Stimulated activated CD8-positive, alpha-beta memory T cell treated with anti-CD3 and anti-CD28 coated beads, Interleukin-15, amount 100 ng/mL, for 48 hours (primary cell): ENCODE measurements around the gene UBXN6.

ENCODE experiments used
- DNase-seq, 2 donors: peaks; one replicate each; pipeline ENCODE4 v3.0.0-alpha.2; 2020; ENCODE audit warnings: low read depth in 2 of 2

UBXN6 gene

DNA sequence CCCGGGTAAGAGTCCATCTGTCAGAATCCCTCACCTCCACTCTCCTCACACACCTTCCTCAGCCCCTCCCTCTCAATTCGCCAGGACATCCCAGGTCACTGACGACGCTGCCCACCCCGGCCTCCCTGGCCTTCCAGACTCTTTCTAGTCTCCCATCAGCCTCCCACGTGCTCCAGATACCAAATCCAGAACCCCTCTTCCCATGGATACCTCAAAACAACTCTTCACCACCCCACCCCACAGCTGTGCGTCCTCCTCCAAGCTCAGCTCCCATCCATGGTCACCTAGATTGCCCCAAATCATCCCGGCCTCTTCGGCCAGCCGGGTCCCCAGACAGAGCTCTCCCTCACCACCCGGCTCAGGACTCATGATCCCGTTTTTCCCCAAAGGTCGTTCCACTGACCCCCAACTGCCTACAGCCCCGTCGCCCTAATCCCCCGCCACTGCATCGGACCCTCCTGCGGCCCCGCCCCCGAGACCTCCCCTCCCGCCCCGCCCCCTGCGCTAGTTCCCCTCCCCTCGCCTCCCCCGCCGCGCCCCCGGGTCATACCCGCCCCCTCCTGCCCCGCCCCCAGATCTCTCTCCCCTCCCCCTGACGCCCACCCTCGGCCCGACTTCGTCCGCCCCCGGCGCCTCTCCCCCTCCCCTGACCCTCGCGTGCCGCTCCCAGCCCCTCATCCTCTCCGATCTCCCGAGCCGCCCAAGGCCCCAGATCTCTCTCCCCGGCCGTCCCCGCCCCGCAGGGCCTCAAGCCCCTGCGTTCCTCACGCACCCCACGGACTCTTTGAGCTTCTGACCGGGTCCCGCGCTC is 546 bp downstream of the UBXN6 start:
- peak in 1 of 2 donors; percentile 9 for DNase-seq

- no peak for DNase-seq
Observed at GRCh38 chr19:4456476-4456842, 1.1 kb downstream of the UBXN6 start.

GRCh38 chr19:4455719-4456475 is 1.7 kb downstream of the UBXN6 start:
- no peak for DNase-seq

- no peak for DNase-seq
Observed at GRCh38 chr19:4454747-4455718, 2.6 kb downstream of the UBXN6 start.

DNA sequence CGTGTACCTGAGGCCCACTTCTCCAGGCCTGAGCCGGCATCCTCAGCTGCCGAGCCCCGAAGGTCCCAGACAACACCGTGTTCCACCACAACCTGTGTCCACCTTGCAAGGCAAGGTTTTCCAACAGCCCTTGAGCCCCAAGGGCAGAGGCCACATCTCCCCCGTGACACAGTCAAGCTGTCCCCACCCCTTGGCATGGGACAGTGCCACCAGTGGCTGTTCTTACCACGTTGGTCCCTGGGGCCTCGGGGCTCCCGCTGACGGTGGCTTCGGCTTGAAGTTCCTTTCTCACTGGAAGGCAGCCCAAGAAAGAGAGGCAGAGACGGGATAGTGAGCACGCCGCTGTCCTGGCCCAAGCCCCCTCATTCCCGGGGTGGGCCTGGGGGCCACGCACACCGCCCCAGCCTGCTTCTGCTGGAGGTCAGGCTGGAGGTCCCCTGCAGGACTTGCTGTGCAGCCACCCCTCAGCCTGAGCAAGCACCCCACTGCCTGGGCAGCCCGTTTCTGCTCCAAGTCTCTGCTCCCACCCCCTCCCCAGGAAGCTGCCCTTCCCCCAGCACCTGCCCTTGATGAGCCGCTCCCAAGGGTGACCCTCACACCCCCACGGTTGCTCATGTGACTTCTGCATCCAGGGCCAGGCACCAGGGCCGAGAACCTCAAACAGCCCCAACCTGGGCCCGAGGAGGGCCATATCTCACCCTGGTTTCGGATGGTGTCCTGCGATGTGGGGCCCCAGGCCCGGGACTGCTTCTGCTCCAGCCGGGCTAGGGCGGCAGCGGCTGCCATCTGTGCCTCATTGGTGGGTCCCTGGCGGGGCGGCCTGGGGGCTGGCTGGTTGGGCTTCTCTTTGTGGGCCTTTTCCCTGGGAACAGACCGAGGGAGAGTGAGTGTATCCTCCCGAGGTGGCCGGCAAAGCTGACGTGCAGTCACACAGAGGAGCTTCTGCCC is 4.1 kb downstream of the UBXN6 start:
- no peak for DNase-seq

GRCh38 chr19:4452230-4452990 is 5.2 kb downstream of the UBXN6 start:
- no peak for DNase-seq

GRCh38 chr19:4449639-4450028 is 8.0 kb downstream of the UBXN6 start:
- DNase-seq: no peak

DNA sequence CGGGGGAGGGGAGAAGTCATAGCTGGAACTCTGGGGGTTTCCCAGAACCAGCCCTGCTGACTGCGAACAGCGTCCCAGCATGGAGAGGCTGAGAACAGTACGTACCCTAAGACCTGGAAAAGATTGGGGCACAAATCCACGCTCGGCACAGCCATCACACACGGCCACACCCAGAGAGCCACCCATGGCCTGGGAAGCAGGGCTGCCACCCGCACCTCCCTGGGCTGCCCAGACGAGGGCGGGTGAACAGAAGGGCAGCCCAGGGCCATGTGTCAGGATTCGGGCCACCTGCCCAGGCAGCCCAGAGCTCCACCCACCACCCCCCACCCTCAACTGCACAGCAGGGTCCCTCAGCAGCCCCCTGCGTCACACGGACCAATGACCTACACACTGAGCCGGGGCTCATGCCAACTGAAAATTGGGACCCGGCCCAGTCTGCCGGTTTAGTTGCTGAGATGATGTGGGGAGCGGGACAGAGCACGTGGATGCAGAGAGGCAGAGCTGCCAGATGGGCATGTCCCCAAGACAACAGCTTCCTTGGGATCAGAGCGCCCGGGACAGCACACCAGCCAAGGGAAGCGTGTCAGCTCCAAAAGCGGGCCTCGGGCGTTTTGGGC is 8.5 kb downstream of the UBXN6 start:
- DNase-seq: no peak

GRCh38 chr19:4448147-4448985 is 9.2 kb downstream of the UBXN6 start:
- no peak for DNase-seq

DNA sequence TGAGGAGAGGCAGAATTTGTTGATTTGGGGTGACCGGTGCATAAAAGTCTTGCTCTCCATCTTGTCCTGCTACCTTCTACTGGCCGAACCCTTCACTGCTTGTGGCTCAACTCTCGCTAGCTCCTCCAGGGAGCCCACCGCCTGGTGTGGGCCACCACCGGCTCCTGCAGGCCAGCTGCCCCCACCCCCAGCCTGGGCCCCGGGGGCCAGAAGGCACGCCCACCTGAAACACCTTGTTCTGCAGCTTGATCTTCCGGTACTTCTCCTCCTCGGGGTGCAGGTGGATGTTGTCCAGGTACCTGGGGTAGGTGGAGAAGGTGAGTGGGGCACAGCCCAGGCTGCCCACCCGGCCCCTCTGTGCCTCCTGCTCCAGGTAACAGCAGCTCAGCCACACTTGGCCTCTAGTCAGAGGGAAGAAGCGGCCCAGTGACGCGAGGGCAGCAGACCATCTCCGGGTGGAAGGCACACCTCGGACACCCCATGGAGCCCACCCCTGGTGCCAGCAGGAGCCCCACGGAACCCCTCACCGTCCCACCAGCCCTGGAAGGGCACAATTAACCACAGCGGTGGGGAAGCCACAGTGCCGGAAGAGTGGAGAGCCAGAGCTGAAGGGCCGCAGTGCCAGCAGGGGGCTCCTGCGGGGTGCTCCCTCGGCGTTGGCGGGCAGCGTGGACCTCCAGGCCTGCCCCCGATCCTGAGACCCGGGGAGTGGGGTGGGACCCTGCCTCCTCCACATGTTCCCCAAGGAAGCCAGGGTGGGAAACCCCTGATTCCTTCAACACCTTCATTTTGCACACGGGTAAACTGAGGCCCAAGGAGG is 10.1 kb downstream of the UBXN6 start:
- no peak for DNase-seq

GRCh38 chr19:4446704-4447200 is 10.8 kb downstream of the UBXN6 start:
- no peak for DNase-seq

DNA sequence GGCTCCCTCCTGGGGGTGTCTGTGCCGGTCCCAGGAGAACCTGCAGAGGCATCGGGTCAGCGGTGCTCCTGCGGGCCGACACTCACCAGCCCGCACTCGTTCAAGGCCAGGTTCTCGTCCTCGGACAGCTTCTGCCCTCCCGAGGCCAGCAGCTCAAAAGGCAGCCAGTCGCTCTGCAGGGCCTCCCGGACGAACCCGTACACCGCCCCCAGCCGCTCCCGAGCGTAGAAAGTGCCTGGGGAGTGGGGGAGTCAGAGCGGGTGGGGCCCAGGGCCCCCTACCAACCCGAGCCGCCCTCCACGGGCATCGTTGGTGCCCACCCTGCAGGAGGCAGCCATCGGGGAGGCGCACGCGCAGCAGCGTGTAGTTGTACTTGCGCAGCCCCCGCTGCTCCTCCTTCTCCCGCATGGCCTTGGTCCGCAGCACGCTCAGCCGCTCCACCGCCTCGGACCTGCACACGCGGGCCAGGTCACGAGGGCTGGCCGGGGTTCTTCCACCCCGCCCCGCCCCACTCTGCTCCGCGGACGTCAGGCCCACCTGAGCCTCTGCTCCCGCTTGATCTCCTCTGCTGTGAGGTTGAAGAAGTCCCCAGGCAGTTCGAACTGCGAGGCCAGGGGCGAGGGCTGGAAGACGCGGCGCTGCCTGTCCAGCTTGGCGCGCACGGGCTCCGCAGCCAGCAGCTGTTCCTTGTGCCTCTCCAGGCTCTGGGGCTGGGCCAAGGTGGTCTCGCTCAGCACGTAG is 11.5 kb downstream of the UBXN6 start:
- DNase-seq: no peak

DNA sequence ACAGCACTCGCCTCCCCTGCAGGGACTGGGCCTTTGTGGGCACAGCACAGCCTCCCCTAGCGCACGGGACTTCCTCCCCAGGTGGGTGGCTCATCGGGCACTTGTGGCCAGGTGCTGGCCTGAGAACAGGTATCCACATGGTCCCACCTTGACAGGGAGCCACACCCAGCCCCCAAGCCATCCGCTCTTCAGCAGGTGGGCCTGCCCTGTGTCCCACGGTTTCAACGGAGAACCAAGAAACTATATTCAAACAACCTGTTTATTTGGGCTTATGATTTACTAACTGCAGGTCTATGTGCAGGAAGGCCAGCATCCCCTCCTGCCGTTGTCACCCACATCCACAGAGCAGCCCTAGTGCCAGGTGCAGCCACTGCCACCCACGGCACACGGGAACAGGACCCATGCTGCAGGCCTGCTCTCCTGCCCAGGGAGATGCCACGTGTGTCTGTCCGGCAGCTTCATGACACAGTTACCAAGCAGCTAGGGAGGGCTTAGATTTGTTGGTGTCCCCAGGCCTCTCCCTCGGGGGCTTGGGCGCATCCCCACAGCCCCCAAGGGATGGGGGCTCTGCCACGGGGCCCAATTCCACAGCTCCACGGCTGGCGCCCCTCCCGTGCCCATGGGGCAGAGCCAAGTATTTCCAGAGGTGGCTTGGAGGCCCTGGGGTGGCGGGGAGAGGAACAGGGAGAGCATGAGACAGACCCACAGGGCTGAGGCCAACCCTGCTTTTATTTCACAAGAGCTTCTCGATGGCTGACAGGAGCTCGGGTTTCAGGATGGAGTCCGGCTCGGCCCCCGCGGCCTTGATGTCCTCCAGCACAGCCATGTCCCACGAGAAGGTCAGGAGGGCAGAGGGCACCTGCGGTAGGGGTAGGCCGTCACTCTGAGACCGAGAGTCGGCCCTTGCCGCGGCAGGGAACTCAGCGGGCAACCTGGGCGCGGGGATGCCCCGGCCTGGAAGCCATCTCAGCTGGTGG is 12.5 kb downstream of the UBXN6 start:
- DNase-seq: no peak

DNA sequence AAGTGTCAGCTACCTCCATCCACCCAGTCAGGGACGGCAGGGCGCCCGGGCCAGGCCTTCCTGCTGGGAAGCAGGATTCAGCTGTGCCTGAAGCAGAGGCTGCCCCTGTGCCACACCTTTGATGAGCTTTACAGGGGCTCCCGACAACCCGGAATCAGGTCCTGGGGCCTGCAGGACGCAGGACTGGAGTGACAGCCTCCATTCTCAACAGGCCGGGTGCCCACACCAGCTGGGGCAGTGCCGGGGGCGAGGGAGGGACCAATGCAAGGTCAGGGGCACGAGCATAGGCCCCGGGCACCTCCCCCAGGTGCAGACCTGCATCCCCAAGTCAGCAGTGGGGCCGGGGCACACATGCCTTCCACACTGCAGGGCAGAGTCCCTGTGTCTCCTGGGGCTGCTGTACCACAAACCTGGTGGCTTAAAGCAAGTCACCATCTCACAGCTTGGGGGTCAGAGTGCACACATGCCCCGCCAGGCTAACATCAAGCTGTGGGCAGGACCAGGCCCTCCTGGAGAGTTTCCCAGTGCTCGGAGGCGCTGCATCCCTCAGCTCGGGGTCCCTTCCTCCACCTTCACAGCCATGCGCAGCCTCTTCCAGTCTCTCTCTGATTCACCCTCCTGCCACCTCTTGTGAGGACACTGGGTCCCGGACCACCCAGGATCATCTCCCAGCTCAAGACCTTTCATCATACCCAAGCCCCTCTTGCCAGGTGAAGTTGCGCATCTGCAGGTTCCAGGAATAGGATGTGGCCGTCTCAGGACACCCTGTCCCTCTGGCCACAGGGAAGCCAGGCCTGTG is 13.4 kb downstream of the UBXN6 start:
- no peak for DNase-seq

- no peak for DNase-seq
Observed at GRCh38 chr19:4443188-4443587, 14.4 kb downstream of the UBXN6 start.
